Measurements from ENCODE around the gene TRAPPC12.

The TRAPPC12 gene

GRCh38 chr2:3432693-3433338 lies 53.3 kb downstream of the TRAPPC12 start:
- H3K27me3 ChIP-seq (ENCODE audit: insufficient read depth, insufficient read length), result no peaks in the 10 kb centered on the region
- H3K36me3 ChIP-seq (ENCODE audit: insufficient read depth, insufficient read length, low read length), result peaks cover 31% of the 10 kb centered on the region
- no peak overlapping the region for H3K9ac ChIP-seq (ENCODE audit: insufficient read length, low read depth)
- DNase-seq (ENCODE audit: low read depth, low spot score), result no peak
- H3K4me3 ChIP-seq (ENCODE audit: insufficient read length, low read depth), result no peak overlapping the region
- no peak for TF ChIP-seq SUZ12 (IDR thresholded peaks at IDR 0.05; ENCODE audit: extremely low read depth, insufficient read depth, insufficient read length)
- H3K9me3 ChIP-seq (ENCODE audit: insufficient read depth, low read length), result no peaks in the 10 kb centered on the region
- peaks cover 4% of the 10 kb centered on the region for H3K4me1 ChIP-seq (ENCODE audit: insufficient read depth, insufficient read length)

GRCh38 chr2:3433339-3433699 lies 53.8 kb downstream of the TRAPPC12 start:
- no peak overlapping the region for H3K4me3 ChIP-seq (ENCODE audit: insufficient read length, low read depth)
- no peak for TF ChIP-seq ZNF274 (IDR thresholded peaks at IDR 0.05; ENCODE audit: low read depth, low read length)
- no peak for TF ChIP-seq YY1 (IDR thresholded peaks at IDR 0.05; ENCODE audit: insufficient read depth, insufficient read length)
- TF ChIP-seq SUZ12 (IDR thresholded peaks at IDR 0.05; ENCODE audit: extremely low read depth, insufficient read depth, insufficient read length), result no peak
- DNase-seq (ENCODE audit: low read depth, low spot score), result no peak
- no peaks in the 10 kb centered on the region for H3K9me3 ChIP-seq (ENCODE audit: insufficient read depth, low read length)
- peaks cover 31% of the 10 kb centered on the region for H3K36me3 ChIP-seq (ENCODE audit: insufficient read depth, insufficient read length, low read length)
- H3K27me3 ChIP-seq (ENCODE audit: insufficient read depth, insufficient read length), result no peaks in the 10 kb centered on the region
- H3K9ac ChIP-seq (ENCODE audit: insufficient read length, low read depth), result no peak overlapping the region
- peaks cover 4% of the 10 kb centered on the region for H3K4me1 ChIP-seq (ENCODE audit: insufficient read depth, insufficient read length)

GRCh38 chr2:3433776-3434400 lies 54.4 kb downstream of the TRAPPC12 start:
- H3K36me3 ChIP-seq (ENCODE audit: insufficient read depth, insufficient read length, low read length), result peaks cover 26% of the 10 kb centered on the region
- H3K9me3 ChIP-seq (ENCODE audit: insufficient read depth, low read length), result no peaks in the 10 kb centered on the region
- H3K4me3 ChIP-seq (ENCODE audit: insufficient read length, low read depth), result no peak overlapping the region
- no peak for DNase-seq (ENCODE audit: low read depth, low spot score)
- no peaks in the 10 kb centered on the region for H3K27me3 ChIP-seq (ENCODE audit: insufficient read depth, insufficient read length)
- H3K4me1 ChIP-seq (ENCODE audit: insufficient read depth, insufficient read length), result peaks cover 4% of the 10 kb centered on the region
- H3K9ac ChIP-seq (ENCODE audit: insufficient read length, low read depth), result no peak overlapping the region
- no peak for TF ChIP-seq SUZ12 (IDR thresholded peaks at IDR 0.05; ENCODE audit: extremely low read depth, insufficient read depth, insufficient read length)
- TF ChIP-seq YY1 (IDR thresholded peaks at IDR 0.05; ENCODE audit: insufficient read depth, insufficient read length), result no peak
- TF ChIP-seq ZNF274 (IDR thresholded peaks at IDR 0.05; ENCODE audit: low read depth, low read length), result no peak

GRCh38 chr2:3434654-3435053 lies 55.2 kb downstream of the TRAPPC12 start:
- no peak overlapping the region for H3K4me3 ChIP-seq (ENCODE audit: insufficient read length, low read depth)
- H3K27me3 ChIP-seq (ENCODE audit: insufficient read depth, insufficient read length), result no peaks in the 10 kb centered on the region
- peaks cover 4% of the 10 kb centered on the region for H3K4me1 ChIP-seq (ENCODE audit: insufficient read depth, insufficient read length)
- DNase-seq (ENCODE audit: low read depth, low spot score), result no peak
- no peak overlapping the region for H3K9ac ChIP-seq (ENCODE audit: insufficient read length, low read depth)
- H3K36me3 ChIP-seq (ENCODE audit: insufficient read depth, insufficient read length, low read length), result peaks cover 20% of the 10 kb centered on the region
- H3K9me3 ChIP-seq (ENCODE audit: insufficient read depth, low read length), result no peaks in the 10 kb centered on the region
- TF ChIP-seq YY1 (IDR thresholded peaks at IDR 0.05; ENCODE audit: insufficient read depth, insufficient read length), result no peak
- TF ChIP-seq ZNF274 (IDR thresholded peaks at IDR 0.05; ENCODE audit: low read depth, low read length), result no peak
- no peak for TF ChIP-seq SUZ12 (IDR thresholded peaks at IDR 0.05; ENCODE audit: extremely low read depth, insufficient read depth, insufficient read length)

GRCh38 chr2:3435445-3435844 lies 56.0 kb downstream of the TRAPPC12 start:
- TF ChIP-seq SUZ12 (IDR thresholded peaks at IDR 0.05; ENCODE audit: extremely low read depth, insufficient read depth, insufficient read length) (no peak), ZNF274 (IDR thresholded peaks at IDR 0.05; ENCODE audit: low read depth, low read length) (no peak), YY1 (IDR thresholded peaks at IDR 0.05; ENCODE audit: insufficient read depth, insufficient read length) (no peak)
- no peak overlapping the region for H3K4me3 ChIP-seq (ENCODE audit: insufficient read length, low read depth)
- no peaks in the 10 kb centered on the region for H3K27me3 ChIP-seq (ENCODE audit: insufficient read depth, insufficient read length)
- no peak for DNase-seq (ENCODE audit: low read depth, low spot score)
- no peaks in the 10 kb centered on the region for H3K9me3 ChIP-seq (ENCODE audit: insufficient read depth, low read length)
- peaks cover 18% of the 10 kb centered on the region for H3K36me3 ChIP-seq (ENCODE audit: insufficient read depth, insufficient read length, low read length)
- no peak overlapping the region for H3K9ac ChIP-seq (ENCODE audit: insufficient read length, low read depth)
- peaks cover 4% of the 10 kb centered on the region for H3K4me1 ChIP-seq (ENCODE audit: insufficient read depth, insufficient read length)

GRCh38 chr2:3440477-3440876 lies 61.0 kb downstream of the TRAPPC12 start:
- H3K36me3 ChIP-seq (ENCODE audit: insufficient read depth, insufficient read length, low read length), result peaks cover 21% of the 10 kb centered on the region
- no peak overlapping the region for H3K4me3 ChIP-seq (ENCODE audit: insufficient read length, low read depth)
- no peak for TF ChIP-seq YY1 (IDR thresholded peaks at IDR 0.05; ENCODE audit: insufficient read depth, insufficient read length)
- no peak for TF ChIP-seq ZNF274 (IDR thresholded peaks at IDR 0.05; ENCODE audit: low read depth, low read length)
- TF ChIP-seq SUZ12 (IDR thresholded peaks at IDR 0.05; ENCODE audit: extremely low read depth, insufficient read depth, insufficient read length), result no peak
- no peaks in the 10 kb centered on the region for H3K27me3 ChIP-seq (ENCODE audit: insufficient read depth, insufficient read length)
- H3K9ac ChIP-seq (ENCODE audit: insufficient read length, low read depth), result no peak overlapping the region
- H3K9me3 ChIP-seq (ENCODE audit: insufficient read depth, low read length), result no peaks in the 10 kb centered on the region
- H3K4me1 ChIP-seq (ENCODE audit: insufficient read depth, insufficient read length), result no peaks in the 10 kb centered on the region
- DNase-seq (ENCODE audit: low read depth, low spot score), result no peak

- H3K36me3 ChIP-seq (ENCODE audit: insufficient read depth, insufficient read length, low read length), result peaks cover 30% of the 10 kb centered on the region
- no peaks in the 10 kb centered on the region for H3K4me1 ChIP-seq (ENCODE audit: insufficient read depth, insufficient read length)
- DNase-seq (ENCODE audit: low read depth, low spot score), result no peak
- H3K4me3 ChIP-seq (ENCODE audit: insufficient read length, low read depth), result no peak overlapping the region
- H3K27me3 ChIP-seq (ENCODE audit: insufficient read depth, insufficient read length), result no peaks in the 10 kb centered on the region
- TF ChIP-seq SUZ12 (IDR thresholded peaks at IDR 0.05; ENCODE audit: extremely low read depth, insufficient read depth, insufficient read length) (no peak), ZNF274 (IDR thresholded peaks at IDR 0.05; ENCODE audit: low read depth, low read length) (no peak), YY1 (IDR thresholded peaks at IDR 0.05; ENCODE audit: insufficient read depth, insufficient read length) (no peak)
- no peaks in the 10 kb centered on the region for H3K9me3 ChIP-seq (ENCODE audit: insufficient read depth, low read length)
- no peak overlapping the region for H3K9ac ChIP-seq (ENCODE audit: insufficient read length, low read depth)
These were observed 62.0 kb downstream of the TRAPPC12 start for GRCh38 chr2:3441465-3441864.
